PC-3 (cell line): ENCODE data around the gene PELI2. TPM values are rescaled to one million over a fixed set of nuclear protein-coding genes. Genes with fewer than 3 reads are reported as not detected.

ENCODE experiments used
- ATAC-seq: fragments of 200-7000 bp; cut with Tn5 transposase; 2 replicates; pipeline ENCODE4 v1.9.1; 2020; ENCODE audit warnings: mild to moderate bottlenecking, moderate library complexity
- BruUV-seq: library from RNA; stranded (reverse); fragments of 400-500 nt; replicated peaks from 2 replicates; lab custom pipeline; 2021; lab: Mats Ljungman, UMichigan
- CTCF ChIA-PET: fragments of 300-600 bp; sonication (Branson Sonifier 250); formaldehyde crosslinking; loops from one replicate; lab custom pipeline; 2022; ENCODE audit warnings: antibody characterized with exemption; lab: Charles Lee
- POLR2A ChIA-PET: fragments of 300-600 bp; sonication (Branson Sonifier 250); formaldehyde crosslinking; loops from one replicate; lab custom pipeline; 2022; ENCODE audit warnings: antibody characterized with exemption; ENCODE audit not compliant: unreplicated experiment; lab: Charles Lee
- DNase-seq: peaks from one replicate; pipeline ENCODE4 v3.0.0-alpha.2; 2015
- H2AFZ ChIP-seq: fragments of 300-600 bp; sonication (generic); 2 replicates; pipeline ENCODE4 v1.6.0; 2016; ENCODE audit warnings: antibody characterized with exemption, low read length
- H3F3A ChIP-seq: fragments of 300-600 bp; sonication (generic); one replicate; pipeline ENCODE4 v1.6.0; 2017; ENCODE audit warnings: antibody characterized with exemption, low read length, control low read depth, mild to moderate bottlenecking; ENCODE audit not compliant: unreplicated experiment
- H3K27ac ChIP-seq: fragments of 300-600 bp; sonication (generic); 2 replicates; pipeline ENCODE4 v1.5.1; 2016; ENCODE audit warnings: mild to moderate bottlenecking, low read length
- H3K27me3 ChIP-seq: fragments of 300-600 bp; sonication (generic); 2 replicates; pipeline ENCODE4 v1.6.1; 2016; ENCODE audit warnings: low read length, mixed read lengths
- H3K36me3 ChIP-seq: fragments of 300-600 bp; sonication (generic); 2 replicates; pipeline ENCODE4 v1.6.1; 2016; ENCODE audit warnings: low read depth, mixed run types, low read length, mixed read lengths
- H3K4me1 ChIP-seq: fragments of 300-600 bp; sonication (generic); 2 replicates; pipeline ENCODE4 v1.5.1; 2016; ENCODE audit warnings: low read length; ENCODE audit not compliant: insufficient read depth
- H3K4me2 ChIP-seq: fragments of 300-600 bp; sonication (generic); 2 replicates; pipeline ENCODE4 v1.6.0; 2016; ENCODE audit warnings: low read length
- H3K4me3 ChIP-seq: fragments of 300-600 bp; sonication (generic); 2 replicates; pipeline ENCODE4 v1.5.1; 2016; ENCODE audit warnings: mild to moderate bottlenecking, low read length, mixed read lengths
- H3K79me2 ChIP-seq: fragments of 300-600 bp; sonication (generic); 2 replicates; pipeline ENCODE4 v1.6.1; 2017; ENCODE audit warnings: low read length, mixed read lengths
- H3K9ac ChIP-seq: fragments of 300-600 bp; sonication (generic); 2 replicates; pipeline ENCODE4 v1.6.0; 2016; ENCODE audit warnings: mild to moderate bottlenecking, low read length
- H3K9me2 ChIP-seq: fragments of 300-600 bp; sonication (generic); replicated peaks from 2 replicates; pipeline ENCODE4 v1.6.1; 2016; ENCODE audit warnings: mixed run types, low read length, mixed read lengths
- H3K9me3 ChIP-seq: fragments of 300-600 bp; sonication (generic); 2 replicates; pipeline ENCODE4 v1.6.1; 2016; ENCODE audit warnings: low read length, mixed read lengths
- H4K20me1 ChIP-seq: fragments of 300-600 bp; sonication (generic); 2 replicates; pipeline ENCODE4 v1.6.1; 2016; ENCODE audit warnings: low read length, mixed read lengths
- CTCF ChIP-seq: fragments of 300-600 bp; sonication (generic); conservative IDR thresholded peaks from 2 replicates; pipeline ENCODE4 v1.5.1; 2017; ENCODE audit warnings: antibody characterized with exemption, low read depth, mild to moderate bottlenecking, low read length
- EZH2 ChIP-seq: fragments of 300-600 bp; sonication (generic); IDR thresholded peaks from one replicate; pipeline ENCODE4 v1.6.1; 2017; ENCODE audit warnings: antibody characterized with exemption, mild to moderate bottlenecking, low read length; ENCODE audit not compliant: unreplicated experiment
- EZH2phosphoT487 ChIP-seq: fragments of 300-600 bp; sonication (generic); IDR thresholded peaks from 2 replicates; pipeline ENCODE4 v1.6.1; 2018; ENCODE audit warnings: mild to moderate bottlenecking, antibody characterized with exemption, low read length, borderline replicate concordance
- intact Hi-C: fragments of 100-400 bp; cut with micrococcal nuclease; formaldehyde crosslinking; loops from 2 replicates; pipeline ENCODE4 v1.9.0; 2023
- total RNA-seq: library from RNA; depleted of rRNA; stranded (reverse); fragments of >200 nt; gene quantifications from 2 replicates; pipeline ENCODE4 v1.2.3, GENCODE V29; 2014

PELI2 gene
- total RNA-seq, 1 experiment from 2014 or later = 0.11 TPM

DNA sequence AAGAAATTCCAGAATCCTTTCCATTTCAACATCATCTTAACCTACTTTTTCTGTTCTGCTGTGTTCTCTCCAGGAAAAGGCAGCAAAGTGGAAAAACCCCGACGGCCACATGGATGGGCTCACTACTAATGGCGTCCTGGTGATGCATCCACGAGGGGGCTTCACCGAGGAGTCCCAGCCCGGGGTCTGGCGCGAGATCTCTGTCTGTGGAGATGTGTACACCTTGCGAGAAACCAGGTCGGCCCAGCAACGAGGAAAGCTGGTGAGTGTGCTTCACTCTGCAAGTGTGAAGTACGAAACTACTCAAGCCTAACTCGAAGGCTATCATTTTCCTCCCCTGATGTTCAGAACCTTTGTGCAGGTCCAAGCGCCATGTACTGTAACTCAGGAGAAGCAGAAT, 172.0 kb downstream of the PELI2 start:
- ChIA-PET CTCF (no interaction called here), POLR2A (no interaction called here)
- DNase-seq (no peak), ATAC-seq (no peak)
- no TSS peak for BruUV-seq
- Histone ChIP-seq H3K27me3 (peaks cover 83% of the 10 kb centered on the region), H2AFZ (no peak overlapping the region), H4K20me1 (no peaks in the 10 kb centered on the region), H3K4me3 (no peak overlapping the region), H3K9ac (no peak overlapping the region), H3K36me3 (no peaks in the 10 kb centered on the region), H3K27ac (no peak overlapping the region), H3K4me1 (no peaks in the 10 kb centered on the region), H3K4me2 (no peak overlapping the region), H3K9me2 (no peaks in the 10 kb centered on the region), H3K79me2 (no peaks in the 10 kb centered on the region), H3F3A (no peaks in the 10 kb centered on the region), H3K9me3 (no peaks in the 10 kb centered on the region)
- no peak for TF ChIP-seq CTCF
- TF ChIP-seq EZH2phosphoT487 = no peak
- no peak for TF ChIP-seq EZH2
- intact Hi-C loops = no loop called here

GRCh38 chr14:56292970-56293369, 174.8 kb downstream of the PELI2 start:
- no TSS peak for BruUV-seq
- intact Hi-C loops = no loop called here
- H3K36me3 ChIP-seq = no peaks in the 10 kb centered on the region
- DNase-seq (no peak), ATAC-seq (no peak)
- TF ChIP-seq EZH2phosphoT487 = no peak
- no peak for TF ChIP-seq CTCF
- no peak for TF ChIP-seq EZH2
- CTCF ChIA-PET = no interaction called here
- no peaks in the 10 kb centered on the region for H3K4me1 ChIP-seq
- no peak overlapping the region for H3K4me2 ChIP-seq
- H3K27ac ChIP-seq = no peak overlapping the region
- H3K79me2 ChIP-seq = no peaks in the 10 kb centered on the region
- H4K20me1 ChIP-seq = no peaks in the 10 kb centered on the region
- H3F3A ChIP-seq = no peaks in the 10 kb centered on the region
- H2AFZ ChIP-seq = no peak overlapping the region
- H3K9me2 ChIP-seq = no peaks in the 10 kb centered on the region
- no peak overlapping the region for H3K9ac ChIP-seq
- POLR2A ChIA-PET = interaction anchor here (0.7 kb wide), 1 partner anchor 603 kb away, joined by 3 read pairs; no protein-coding TSS in a partner anchor
- no peak overlapping the region for H3K4me3 ChIP-seq
- peaks cover 76% of the 10 kb centered on the region for H3K27me3 ChIP-seq
- no peaks in the 10 kb centered on the region for H3K9me3 ChIP-seq

DNA sequence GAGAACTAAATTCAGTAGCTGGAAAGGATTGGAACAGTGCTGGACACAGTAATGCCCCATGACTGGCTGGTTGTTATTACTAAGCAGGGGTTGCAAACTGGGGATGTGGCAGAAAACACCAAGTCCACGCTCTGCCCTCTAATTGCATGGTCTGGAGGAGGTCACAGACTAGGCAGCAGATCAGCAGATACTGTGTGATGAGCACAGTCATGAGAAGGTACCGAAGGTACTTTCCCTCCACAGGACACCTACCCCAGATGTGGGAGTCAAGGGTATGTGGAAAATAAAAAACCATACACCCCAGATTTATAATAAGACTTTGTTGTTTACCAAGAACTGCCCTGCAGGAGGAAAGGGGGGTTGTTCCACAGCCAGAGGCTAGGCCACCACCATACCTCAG, 175.3 kb downstream of the PELI2 start:
- Histone ChIP-seq H3K4me1 (no peaks in the 10 kb centered on the region), H3K79me2 (no peaks in the 10 kb centered on the region), H3K27ac (no peak overlapping the region), H2AFZ (no peak overlapping the region), H3K9me2 (no peaks in the 10 kb centered on the region), H3K9ac (no peak overlapping the region), H3K4me3 (no peak overlapping the region), H3K4me2 (no peak overlapping the region), H3K9me3 (no peaks in the 10 kb centered on the region), H3K36me3 (no peaks in the 10 kb centered on the region), H3K27me3 (peaks cover 76% of the 10 kb centered on the region), H4K20me1 (no peaks in the 10 kb centered on the region), H3F3A (no peaks in the 10 kb centered on the region)
- CTCF ChIA-PET = no interaction called here
- POLR2A ChIA-PET = interaction anchor here (0.7 kb wide), 1 partner anchor 604 kb away, joined by 3 read pairs; no protein-coding TSS in a partner anchor
- DNase-seq = no peak
- intact Hi-C loops = no loop called here
- TF ChIP-seq EZH2 = no peak
- no peak for TF ChIP-seq EZH2phosphoT487
- BruUV-seq = no TSS peak
- no peak for ATAC-seq
